Mammary epithelial cell (primary cell): ENCODE data around the gene GLYATL2.

Source experiments
- EZH2 ChIP-seq: IDR thresholded peaks from 2 replicates; pipeline ENCODE4 v1.6.1; 2012; ENCODE audit warnings: low read length, inconsistent platforms, borderline replicate concordance
- TF ChIP-seq, protein P1 (sequence below), 2 donors: IDR thresholded peaks in 1 of 2; conservative IDR thresholded peaks in 1 of 2; 2 replicates each; pipeline ENCODE4 v1.5.1; 2011 to 2012; ENCODE audit warnings: inconsistent platforms in 2 of 2, low read length in 2 of 2, mild to moderate bottlenecking in 2 of 2, control low read depth in 1 of 2, low read depth in 1 of 2; ENCODE audit not compliant: insufficient read depth in 1 of 2; ENCODE audit errors: extremely low read depth in 1 of 2

DNA sequence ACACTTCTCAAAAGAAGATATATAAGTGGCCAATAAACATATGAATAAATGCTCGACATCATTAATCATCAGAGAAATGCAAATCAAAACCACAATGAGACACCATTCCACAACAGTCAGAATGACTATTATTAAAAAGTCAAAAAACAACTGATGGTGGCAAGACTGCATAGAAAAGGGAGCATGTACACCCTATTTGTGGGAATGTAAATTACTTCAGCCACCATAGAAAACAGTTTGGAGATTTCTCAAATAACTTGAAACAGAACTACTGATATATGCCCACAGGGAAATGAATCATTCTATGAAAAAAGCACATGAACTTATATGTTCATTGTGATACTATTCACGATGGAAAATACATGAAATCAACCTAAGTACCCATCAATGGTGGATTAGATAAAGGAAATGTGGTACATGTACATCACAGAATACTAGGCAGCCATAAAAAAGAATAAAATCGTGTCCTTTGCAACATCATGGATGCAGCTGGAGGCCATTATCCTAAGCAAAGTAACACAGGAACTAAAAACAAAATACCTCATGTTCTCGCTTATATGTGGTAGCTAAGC is 42.4 kb downstream of the GLYATL2 start:
- TF ChIP-seq, protein P1, sequence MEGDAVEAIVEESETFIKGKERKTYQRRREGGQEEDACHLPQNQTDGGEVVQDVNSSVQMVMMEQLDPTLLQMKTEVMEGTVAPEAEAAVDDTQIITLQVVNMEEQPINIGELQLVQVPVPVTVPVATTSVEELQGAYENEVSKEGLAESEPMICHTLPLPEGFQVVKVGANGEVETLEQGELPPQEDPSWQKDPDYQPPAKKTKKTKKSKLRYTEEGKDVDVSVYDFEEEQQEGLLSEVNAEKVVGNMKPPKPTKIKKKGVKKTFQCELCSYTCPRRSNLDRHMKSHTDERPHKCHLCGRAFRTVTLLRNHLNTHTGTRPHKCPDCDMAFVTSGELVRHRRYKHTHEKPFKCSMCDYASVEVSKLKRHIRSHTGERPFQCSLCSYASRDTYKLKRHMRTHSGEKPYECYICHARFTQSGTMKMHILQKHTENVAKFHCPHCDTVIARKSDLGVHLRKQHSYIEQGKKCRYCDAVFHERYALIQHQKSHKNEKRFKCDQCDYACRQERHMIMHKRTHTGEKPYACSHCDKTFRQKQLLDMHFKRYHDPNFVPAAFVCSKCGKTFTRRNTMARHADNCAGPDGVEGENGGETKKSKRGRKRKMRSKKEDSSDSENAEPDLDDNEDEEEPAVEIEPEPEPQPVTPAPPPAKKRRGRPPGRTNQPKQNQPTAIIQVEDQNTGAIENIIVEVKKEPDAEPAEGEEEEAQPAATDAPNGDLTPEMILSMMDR (conservative IDR thresholded peaks at IDR 0.05 in 1 of 2, IDR thresholded peaks at IDR 0.05 in 1 of 2; ENCODE audit: extremely low read depth in 1 of 2, insufficient read depth in 1 of 2, low read depth in 1 of 2, low read length in 2 of 2), result no peak
- no peak for TF ChIP-seq EZH2
